ENCODE results near the gene TATDN3.

GRCh38 chr1:212780759-212781158 is 10.9 kb upstream of the TATDN3 start:
- TF ChIP-seq CTCF (IDR thresholded peaks at IDR 0.05; ENCODE audit: low read depth, low read length, poor library complexity, severe bottlenecking): no peak
- no peak for TF ChIP-seq EZH2phosphoT487 (IDR thresholded peaks at IDR 0.05; ENCODE audit: borderline replicate concordance, low read length)

Data from DOHH2 (cell line).